ENCODE measurements around the gene OR56A5.

OR56A5 gene

GRCh38 chr11:5932671-5933070 lies 35.6 kb downstream of the OR56A5 start:
- no peak for DNase-seq (ENCODE audit: low read depth)

DNA sequence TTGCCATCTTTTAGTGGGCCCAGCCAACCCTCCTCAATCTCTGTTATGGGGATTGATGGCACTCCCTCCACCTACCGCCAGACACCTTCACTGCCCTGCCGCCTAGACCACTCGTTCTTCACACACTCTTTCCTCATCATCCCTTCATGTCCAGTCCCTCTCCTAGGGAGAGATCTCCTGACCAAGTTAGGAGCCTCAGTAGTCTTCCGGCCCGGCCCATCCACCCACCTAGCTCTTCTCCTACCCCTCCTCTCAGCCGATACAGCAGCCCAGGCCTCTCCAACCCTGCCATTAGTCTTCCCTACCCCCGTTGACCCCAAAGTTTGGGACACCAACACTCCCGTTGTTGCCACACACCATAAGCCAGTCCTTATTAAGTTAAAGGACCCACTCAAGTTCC lies 37.2 kb downstream of the OR56A5 start:
- DNase-seq (ENCODE audit: low read depth): no peak

DNA sequence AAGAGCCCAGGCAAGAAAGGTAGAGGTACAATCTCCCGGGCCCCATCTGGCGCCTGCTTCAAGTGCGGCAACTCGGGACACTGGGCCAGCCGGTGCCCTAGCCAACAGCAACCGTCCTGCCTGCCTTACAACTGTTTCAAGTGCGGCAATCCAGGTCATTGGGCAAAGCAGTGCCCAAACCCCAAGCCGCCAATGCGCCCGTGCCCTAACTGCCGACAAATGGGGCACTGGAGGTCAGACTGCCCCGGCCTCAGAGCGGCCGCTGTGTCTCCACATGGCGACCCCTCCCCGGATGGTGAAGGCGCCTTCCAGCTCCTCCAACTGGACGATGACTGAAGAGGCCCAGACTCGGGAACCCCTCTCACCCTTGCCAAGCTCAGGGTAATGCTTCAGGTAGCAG lies 37.7 kb downstream of the OR56A5 start:
- no peak for DNase-seq (ENCODE audit: low read depth)

DNA sequence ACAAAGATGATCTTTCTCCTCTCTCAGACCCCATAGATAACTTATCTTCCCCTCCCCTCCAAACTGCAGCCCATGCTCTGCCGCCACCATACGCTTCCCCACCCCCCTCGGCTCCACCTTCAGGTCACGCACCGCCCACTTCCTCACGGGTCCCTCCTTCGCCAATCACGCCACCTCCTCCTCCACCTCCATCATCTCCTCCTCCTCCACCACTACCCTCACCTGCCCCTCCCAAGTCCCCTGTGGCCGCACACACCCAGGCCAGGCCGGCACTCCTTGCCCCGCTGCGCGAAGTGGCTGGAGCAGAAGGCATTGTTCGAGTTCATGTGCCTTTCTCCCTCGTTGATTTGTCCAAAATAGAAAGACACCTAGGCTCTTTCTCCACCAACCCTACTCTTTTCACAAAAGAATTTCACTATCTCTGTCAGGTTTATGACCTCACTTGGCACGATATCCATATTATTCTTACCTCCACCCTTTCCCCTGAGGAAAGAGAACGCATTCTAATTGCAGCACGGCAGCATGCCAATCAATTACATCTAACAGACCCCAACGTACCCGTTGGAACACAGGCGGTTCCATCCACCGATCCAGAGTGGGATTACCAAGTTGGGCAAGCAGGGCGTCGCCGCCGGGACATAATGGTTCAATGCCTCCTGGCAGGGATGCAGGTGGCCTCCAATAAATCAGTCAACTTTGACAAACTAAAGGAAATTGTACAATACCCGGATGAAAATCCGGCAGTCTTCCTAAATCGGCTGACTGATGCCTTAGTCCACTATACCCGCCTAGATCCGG lies 38.5 kb downstream of the OR56A5 start:
- DNase-seq (ENCODE audit: low read depth): no peak

- DNase-seq (ENCODE audit: low read depth): no peak
Observed at GRCh38 chr11:5928811-5929210, 39.5 kb downstream of the OR56A5 start.

- DNase-seq (ENCODE audit: low read depth): no peak
Observed at GRCh38 chr11:5928271-5928670, 40.0 kb downstream of the OR56A5 start.

DNA sequence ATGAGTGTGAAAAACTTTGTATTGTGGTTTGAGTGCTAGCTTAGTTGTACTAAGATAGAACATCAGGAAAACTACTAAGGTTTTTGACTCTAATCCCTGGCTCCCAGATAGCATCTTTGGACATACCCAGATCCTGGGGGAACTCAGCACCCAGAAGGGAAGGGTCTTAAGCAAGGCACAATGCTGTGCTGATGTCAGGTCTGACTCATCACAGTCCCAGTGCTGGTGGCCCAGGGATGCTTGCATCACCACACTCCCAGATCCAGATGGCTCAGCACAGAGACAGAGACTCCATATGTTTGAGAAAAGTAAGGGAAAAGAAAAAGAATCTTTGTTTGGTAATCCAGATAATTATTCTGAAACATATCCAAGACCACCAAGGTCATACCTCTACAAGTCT lies 44.5 kb downstream of the OR56A5 start:
- no peak for DNase-seq (ENCODE audit: low read depth)

DNA sequence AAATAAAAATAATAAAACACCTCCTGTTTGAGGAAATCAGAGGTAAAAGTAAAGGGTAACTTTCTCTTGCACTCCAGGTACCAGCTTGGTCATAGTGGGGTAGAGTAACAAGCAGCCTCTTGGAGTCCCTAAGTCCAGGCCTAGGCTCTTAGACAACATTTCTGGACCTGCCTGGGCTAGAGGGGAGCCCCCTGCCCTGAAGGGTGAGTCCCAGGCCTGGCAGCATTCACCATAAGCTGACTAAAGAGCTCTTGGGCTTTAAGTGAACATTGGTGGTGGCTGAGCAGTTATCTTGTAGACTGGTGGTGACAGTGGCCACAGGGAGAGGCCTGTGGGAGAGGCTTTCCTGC lies 44.9 kb downstream of the OR56A5 start:
- DNase-seq (ENCODE audit: low read depth): no peak

- no peak for DNase-seq (ENCODE audit: low read depth)
Observed at GRCh38 chr11:5922749-5923426, 45.4 kb downstream of the OR56A5 start.
